ENCODE data around the gene SRMS. TPM values are rescaled to one million over a fixed set of nuclear protein-coding genes. Genes with fewer than 3 reads are reported as not detected.

Gene SRMS
- total and polyA plus RNA-seq, 2 of the 13 experiments (the other 11 are each of a cell fraction or from before 2014, with no cell fraction given), result not detected

DNA sequence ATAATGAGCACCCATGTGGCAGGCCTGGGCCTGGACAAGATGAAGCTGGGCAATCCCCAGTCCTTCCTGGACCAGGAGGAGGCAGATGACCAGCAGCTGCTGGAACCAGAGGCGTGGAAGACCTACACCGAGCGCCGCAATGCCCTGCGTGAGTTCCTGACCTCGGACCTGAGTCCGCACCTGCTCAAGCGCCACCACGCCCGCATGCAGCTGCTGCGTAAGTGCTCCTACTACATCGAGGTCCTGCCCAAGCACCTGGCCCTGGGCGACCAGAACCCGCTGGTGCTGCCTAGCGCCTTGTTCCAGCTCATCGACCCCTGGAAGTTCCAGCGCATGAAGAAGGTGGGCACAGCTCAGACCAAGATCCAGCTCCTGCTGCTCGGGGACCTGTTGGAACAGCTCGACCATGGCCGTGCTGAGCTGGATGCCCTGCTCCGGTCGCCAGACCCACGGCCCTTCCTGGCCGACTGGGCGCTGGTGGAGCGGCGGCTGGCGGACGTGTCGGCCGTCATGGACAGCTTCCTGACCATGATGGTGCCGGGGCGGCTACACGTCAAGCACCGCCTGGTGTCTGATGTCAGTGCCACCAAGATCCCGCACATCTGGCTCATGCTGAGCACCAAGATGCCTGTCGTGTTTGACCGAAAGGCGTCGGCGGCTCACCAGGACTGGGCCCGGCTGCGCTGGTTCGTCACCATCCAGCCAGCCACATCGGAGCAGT, 8.3 kb upstream of the SRMS start:
- in situ Hi-C loops (cut with HindIII; ENCODE audit: extremely low pct_ligation_motif_present, low pct_unique_long_range_greater_than_20kb) (no loop called here), intact Hi-C loops (cut with micrococcal nuclease; ENCODE audit: unreplicated experiment) (no loop called here)
- Histone ChIP-seq H3K4me3 (replicated peaks in 1 of 3; ENCODE audit: insufficient read depth in 1 of 3, low read depth in 2 of 3, low read length in 3 of 3) (no peak overlapping the region), H3K4me2 (ENCODE audit: low read depth, low read length) (no peak overlapping the region), H3K79me2 (ENCODE audit: insufficient read depth, low read length) (no peaks in the 10 kb centered on the region), H3K36me3 (replicated peaks in 1 of 2; ENCODE audit: control insufficient read depth in 1 of 2, insufficient read depth in 2 of 2, low read length in 2 of 2) (no peaks in the 10 kb centered on the region; a peak in 1 of 5 replicates), H3K4me1 (ENCODE audit: insufficient read depth, low read length) (peaks cover 34% of the 10 kb centered on the region), H3K27ac (ENCODE audit: extremely low read length, insufficient read depth, low read length) (no peak overlapping the region), H3K27me3 (ENCODE audit: control insufficient read depth in 1 of 2, insufficient read depth in 2 of 2, low read length in 2 of 2) (peaks cover 9 to 26% of the 10 kb centered on the region in 2 experiments; a peak in 3 of 5 replicates), H3K9me3 (ENCODE audit: low read length) (no peaks in the 10 kb centered on the region), H2AFZ (ENCODE audit: low read length) (no peak overlapping the region), H3K9ac (ENCODE audit: insufficient read depth, low read depth, low read length) (no peak overlapping the region), H4K20me1 (ENCODE audit: insufficient read depth, low read length) (no peaks in the 10 kb centered on the region; the same call in 1 of the 2 replicates)
- DNase-seq (ENCODE audit: low spot score) (no peak), FAIRE-seq (no peak), ATAC-seq (no peak)
- no TSS peak for BruUV-seq (replicated peaks)
- 81% methylated on average over 40 of the region's 45 CpGs for WGBS (ENCODE audit: low lambda C conversion rate)
- CTCF ChIA-PET (ENCODE audit: low intra/inter-chr PET ratio, low total read pairs), result no interaction called here
- POLR2A ChIA-PET, result interaction anchor here (1.5 to 1.9 kb wide), 3 partner anchors 12 to 18 kb away, joined by 4 to 5 read pairs (median 5); partner anchors contain the start of gene HELZ2
- no peak for TF ChIP-seq TEAD2 (CRISPR knock-in tag; IDR thresholded peaks at IDR 0.05)
- TF ChIP-seq RBM39 (IDR thresholded peaks at IDR 0.05; ENCODE audit: low read depth, low read length, poor library complexity, severe bottlenecking), result peak; percentile 35
- TF ChIP-seq, protein P1, sequence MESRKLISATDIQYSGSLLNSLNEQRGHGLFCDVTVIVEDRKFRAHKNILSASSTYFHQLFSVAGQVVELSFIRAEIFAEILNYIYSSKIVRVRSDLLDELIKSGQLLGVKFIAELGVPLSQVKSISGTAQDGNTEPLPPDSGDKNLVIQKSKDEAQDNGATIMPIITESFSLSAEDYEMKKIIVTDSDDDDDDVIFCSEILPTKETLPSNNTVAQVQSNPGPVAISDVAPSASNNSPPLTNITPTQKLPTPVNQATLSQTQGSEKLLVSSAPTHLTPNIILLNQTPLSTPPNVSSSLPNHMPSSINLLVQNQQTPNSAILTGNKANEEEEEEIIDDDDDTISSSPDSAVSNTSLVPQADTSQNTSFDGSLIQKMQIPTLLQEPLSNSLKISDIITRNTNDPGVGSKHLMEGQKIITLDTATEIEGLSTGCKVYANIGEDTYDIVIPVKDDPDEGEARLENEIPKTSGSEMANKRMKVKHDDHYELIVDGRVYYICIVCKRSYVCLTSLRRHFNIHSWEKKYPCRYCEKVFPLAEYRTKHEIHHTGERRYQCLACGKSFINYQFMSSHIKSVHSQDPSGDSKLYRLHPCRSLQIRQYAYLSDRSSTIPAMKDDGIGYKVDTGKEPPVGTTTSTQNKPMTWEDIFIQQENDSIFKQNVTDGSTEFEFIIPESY (CRISPR knock-in tag; IDR thresholded peaks at IDR 0.05), result peak; percentile 22; the same call in 1 of the 2 replicates
- TF ChIP-seq ZNF274 (CRISPR knock-in tag; IDR thresholded peaks at IDR 0.05), result 0 out of 2 replicates have a peak, but pooled peaks have one; percentile 35
- no peak for TF ChIP-seq SMARCE1 (IDR thresholded peaks at IDR 0.05; ENCODE audit: borderline replicate concordance)
- 0 out of 2 replicates have a peak, but pooled peaks have one; percentile 6 for TF ChIP-seq GABPB1 (CRISPR knock-in tag; IDR thresholded peaks at IDR 0.05)
- TF ChIP-seq TRIM24 (CRISPR knock-in tag; IDR thresholded peaks at IDR 0.05), result no peak
- TF ChIP-seq, protein P2, sequence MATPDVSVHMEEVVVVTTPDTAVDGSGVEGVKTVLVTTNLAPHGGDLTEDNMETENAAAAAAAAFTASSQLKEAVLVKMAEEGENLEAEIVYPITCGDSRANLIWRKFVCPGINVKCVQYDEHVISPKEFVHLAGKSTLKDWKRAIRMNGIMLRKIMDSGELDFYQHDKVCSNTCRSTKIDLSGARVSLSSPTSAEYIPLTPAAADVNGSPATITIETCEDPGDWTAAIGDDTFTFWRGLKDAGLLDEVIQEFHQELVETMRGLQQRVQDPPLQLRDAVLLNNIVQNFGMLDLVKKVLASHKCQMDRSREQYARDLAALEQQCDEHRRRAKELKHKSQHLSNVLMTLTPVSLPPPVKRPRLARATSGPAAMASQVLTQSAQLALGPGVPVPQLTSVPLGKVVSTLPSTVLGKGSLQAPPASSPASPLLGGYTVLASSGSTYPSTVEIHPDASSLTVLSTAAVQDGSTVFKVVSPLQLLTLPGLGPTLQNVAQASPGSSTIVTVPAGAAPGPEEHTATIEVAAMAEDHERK (CRISPR knock-in tag; IDR thresholded peaks at IDR 0.05; ENCODE audit: low read depth), result no peak
- no peak for TF ChIP-seq NBN (conservative IDR thresholded peaks at IDR 0.05)
- TF ChIP-seq, protein P3, sequence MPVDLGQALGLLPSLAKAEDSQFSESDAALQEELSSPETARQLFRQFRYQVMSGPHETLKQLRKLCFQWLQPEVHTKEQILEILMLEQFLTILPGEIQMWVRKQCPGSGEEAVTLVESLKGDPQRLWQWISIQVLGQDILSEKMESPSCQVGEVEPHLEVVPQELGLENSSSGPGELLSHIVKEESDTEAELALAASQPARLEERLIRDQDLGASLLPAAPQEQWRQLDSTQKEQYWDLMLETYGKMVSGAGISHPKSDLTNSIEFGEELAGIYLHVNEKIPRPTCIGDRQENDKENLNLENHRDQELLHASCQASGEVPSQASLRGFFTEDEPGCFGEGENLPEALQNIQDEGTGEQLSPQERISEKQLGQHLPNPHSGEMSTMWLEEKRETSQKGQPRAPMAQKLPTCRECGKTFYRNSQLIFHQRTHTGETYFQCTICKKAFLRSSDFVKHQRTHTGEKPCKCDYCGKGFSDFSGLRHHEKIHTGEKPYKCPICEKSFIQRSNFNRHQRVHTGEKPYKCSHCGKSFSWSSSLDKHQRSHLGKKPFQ (CRISPR knock-in tag; IDR thresholded peaks at IDR 0.05; ENCODE audit: insufficient replicate concordance), result no peak
- TF ChIP-seq ZNF20 (CRISPR knock-in tag; IDR thresholded peaks at IDR 0.05), result no peak
- no peak for TF ChIP-seq MIXL1 (CRISPR knock-in tag; IDR thresholded peaks at IDR 0.05)
- no peak for TF ChIP-seq TMF1 (CRISPR knock-in tag; IDR thresholded peaks at IDR 0.05; ENCODE audit: low read depth)
- TF ChIP-seq, protein P4, sequence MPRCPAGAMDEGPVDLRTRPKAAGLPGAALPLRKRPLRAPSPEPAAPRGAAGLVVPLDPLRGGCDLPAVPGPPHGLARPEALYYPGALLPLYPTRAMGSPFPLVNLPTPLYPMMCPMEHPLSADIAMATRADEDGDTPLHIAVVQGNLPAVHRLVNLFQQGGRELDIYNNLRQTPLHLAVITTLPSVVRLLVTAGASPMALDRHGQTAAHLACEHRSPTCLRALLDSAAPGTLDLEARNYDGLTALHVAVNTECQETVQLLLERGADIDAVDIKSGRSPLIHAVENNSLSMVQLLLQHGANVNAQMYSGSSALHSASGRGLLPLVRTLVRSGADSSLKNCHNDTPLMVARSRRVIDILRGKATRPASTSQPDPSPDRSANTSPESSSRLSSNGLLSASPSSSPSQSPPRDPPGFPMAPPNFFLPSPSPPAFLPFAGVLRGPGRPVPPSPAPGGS (CRISPR knock-in tag; IDR thresholded peaks at IDR 0.05), result no peak
- TF ChIP-seq ZNF674 (CRISPR knock-in tag; IDR thresholded peaks at IDR 0.05; ENCODE audit: low read depth), result no peak
- no peak for TF ChIP-seq KDM5A (IDR thresholded peaks at IDR 0.05; ENCODE audit: borderline replicate concordance, low read length)
- TF ChIP-seq, protein P5, sequence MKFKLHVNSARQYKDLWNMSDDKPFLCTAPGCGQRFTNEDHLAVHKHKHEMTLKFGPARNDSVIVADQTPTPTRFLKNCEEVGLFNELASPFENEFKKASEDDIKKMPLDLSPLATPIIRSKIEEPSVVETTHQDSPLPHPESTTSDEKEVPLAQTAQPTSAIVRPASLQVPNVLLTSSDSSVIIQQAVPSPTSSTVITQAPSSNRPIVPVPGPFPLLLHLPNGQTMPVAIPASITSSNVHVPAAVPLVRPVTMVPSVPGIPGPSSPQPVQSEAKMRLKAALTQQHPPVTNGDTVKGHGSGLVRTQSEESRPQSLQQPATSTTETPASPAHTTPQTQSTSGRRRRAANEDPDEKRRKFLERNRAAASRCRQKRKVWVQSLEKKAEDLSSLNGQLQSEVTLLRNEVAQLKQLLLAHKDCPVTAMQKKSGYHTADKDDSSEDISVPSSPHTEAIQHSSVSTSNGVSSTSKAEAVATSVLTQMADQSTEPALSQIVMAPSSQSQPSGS (CRISPR knock-in tag; IDR thresholded peaks at IDR 0.05), result no peak
